ENCODE data around the gene PCDH9. TPM values are rescaled to one million over a fixed set of nuclear protein-coding genes. Genes with fewer than 3 reads are reported as not detected.
"Not testable (repeated sequence)": the region's sequence is repeated elsewhere in the genome, so short reads cannot be mapped to it uniquely, and the experiment has no call there.

PCDH9 gene
- polyA plus RNA-seq, 3 donors from 2014 or later, result 0.56 to 0.77 TPM; not detected in 1

DNA sequence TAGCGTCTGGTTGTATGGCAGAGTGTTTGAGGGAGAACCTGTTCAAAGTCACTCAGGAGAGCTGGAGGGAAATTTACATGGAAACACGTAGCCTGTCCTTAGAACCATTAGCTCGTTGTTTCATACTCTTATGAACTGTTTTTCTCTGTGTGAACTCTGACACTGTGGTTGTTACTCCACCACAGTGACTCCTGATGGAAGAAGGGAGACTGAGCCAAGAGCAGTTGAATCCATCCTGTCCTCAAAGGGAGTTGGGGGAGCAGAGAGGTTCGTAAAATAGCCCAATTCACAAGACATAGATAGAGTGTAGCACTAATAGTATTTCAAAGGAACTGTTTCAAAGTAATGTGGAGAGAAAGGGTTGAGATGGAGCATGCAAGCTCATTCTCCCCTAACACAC is 964.8 kb downstream of the PCDH9 start:
- peaks cover 0 to 14% (median 1%) of the 10 kb centered on the region in 6 donors for H3K9me3 Mint-ChIP-seq
- H3K4me1 Mint-ChIP-seq, result no peaks in the 10 kb centered on the region
- H3K36me3 Mint-ChIP-seq, result no peaks in the 10 kb centered on the region
- no peak overlapping the region for H3K27ac Mint-ChIP-seq
- no peak for DNase-seq
- H3K4me3 Mint-ChIP-seq, result no peak overlapping the region
- H3K27me3 Mint-ChIP-seq (ENCODE audit: low read depth in 3 of 3), result peaks cover 0 to 3% (median 2%) of the 10 kb centered on the region in 3 donors

DNA sequence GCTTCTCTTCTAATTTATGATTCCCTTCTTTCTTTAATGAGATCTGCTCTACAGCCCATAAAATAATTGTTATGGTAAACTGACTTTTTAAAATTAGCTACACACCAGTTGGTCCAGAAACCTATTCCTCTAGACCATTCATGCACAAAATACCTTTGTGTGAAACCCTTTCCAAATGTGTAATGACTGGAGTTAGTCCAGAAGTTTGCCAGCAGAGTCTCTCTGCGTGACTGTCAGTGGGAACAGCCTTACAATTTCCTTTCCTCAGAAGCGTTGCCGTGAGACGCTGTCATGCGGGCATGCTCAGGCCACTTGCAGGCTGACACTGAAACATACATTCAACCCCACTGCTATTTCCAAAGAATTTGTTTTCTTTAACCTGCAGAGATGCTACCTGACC is 965.2 kb downstream of the PCDH9 start:
- Mint-ChIP-seq H3K4me1 (no peaks in the 10 kb centered on the region), H3K36me3 (no peaks in the 10 kb centered on the region), H3K27me3 (ENCODE audit: low read depth in 3 of 3) (peaks cover 0 to 3% (median 2%) of the 10 kb centered on the region in 3 donors), H3K27ac (no peak overlapping the region), H3K4me3 (no peak overlapping the region), H3K9me3 (peaks cover 0 to 10% (median 1%) of the 10 kb centered on the region in 6 donors)
- DNase-seq, result no peak

GRCh38 chr13:66262330-66262729 is 967.8 kb downstream of the PCDH9 start:
- DNase-seq, result no peak
- Mint-ChIP-seq H3K9me3 (peaks cover 0 to 10% (median 2%) of the 10 kb centered on the region in 6 donors), H3K27me3 (ENCODE audit: low read depth in 3 of 3) (peaks cover 0 to 4% (median 3%) of the 10 kb centered on the region in 3 donors), H3K27ac (no peak overlapping the region), H3K4me3 (no peak overlapping the region), H3K36me3 (no peaks in the 10 kb centered on the region), H3K4me1 (no peaks in the 10 kb centered on the region)

DNA sequence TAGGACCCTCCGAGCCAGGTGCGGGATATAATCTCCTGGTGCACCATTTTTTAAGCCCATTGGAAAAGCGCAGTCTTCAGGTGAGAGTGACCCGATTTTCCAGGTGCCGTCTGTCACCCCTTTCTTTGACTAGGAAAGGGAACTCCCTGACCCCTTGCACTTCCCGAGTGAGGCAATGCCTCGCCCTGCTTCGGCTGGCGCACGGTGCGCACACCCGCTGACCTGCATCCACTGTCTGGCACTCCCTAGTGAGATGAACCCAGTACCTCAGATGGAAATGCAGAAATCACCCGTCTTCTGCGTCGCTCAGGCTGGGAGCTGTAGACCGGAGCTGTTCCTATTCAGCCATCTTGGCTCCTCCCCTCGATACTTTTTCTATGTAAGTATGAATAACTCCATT is 970.7 kb downstream of the PCDH9 start:
- H3K4me3 Mint-ChIP-seq; H3K9me3 Mint-ChIP-seq; H3K4me1 Mint-ChIP-seq; H3K36me3 Mint-ChIP-seq; DNase-seq; H3K27me3 Mint-ChIP-seq (ENCODE audit: low read depth in 3 of 3); H3K27ac Mint-ChIP-seq: not testable (repeated sequence)
